Heart left ventricle (tissue), 13 donors: Measurements from ENCODE around the gene ANXA5.

Source experiments
- CTCF ChIP-seq, 12 donors: fragments of 200-600 bp; sonication (generic) in 4 of 12; IDR thresholded peaks; one replicate each; pipeline versions ENCODE4 v1.5.0 to v1.8.0; 2018 to 2022; ENCODE audit warnings: antibody characterized with exemption in 12 of 12, mild to moderate bottlenecking in 5 of 12
- POLR2A ChIP-seq, 2 donors: fragments of 450-650 bp; IDR thresholded peaks; one replicate each; pipeline ENCODE4 v1.6.1; 2017; ENCODE audit warnings: antibody characterized with exemption in 2 of 2, mild to moderate bottlenecking in 2 of 2, moderate library complexity in 2 of 2
- donor health status: ischemic (EF 13 %, LVEDD 7.1; RV severe dilation, severe dysfunction).
- donor health status: DM: no; HTN: yes; CAD: no.
- donor health status: DM: no; HTN: no; CAD: no.
- donor health status: ischemic (EF 25% LVEDD 6.9; RV normal size, moderate dysfunction).
- donor health status: ischemic (EF 25% LVEDD 5.7; RV mildly dilated, moderate dysfunction).
- donor health status: ischemic (EF 35%, LVEDD 5.7; RV mildly dilated, moderate dysfunction).
- donor health status: nonischemic (EF 11% LVEDD 7.7; RV severe dilation, severe dysfunction).
- donor health status: DM: yes; HTN: yes; CAD: no.
- donor health status: PGD.
- donor health status: ischemic (EF 29% LVEDD 5.4; RV normal size, mild dysfunction).
- donor health status: nonischemic (EF 23%, LVEDD 6.1; RV moderate dilation, normal function).

- TF ChIP-seq CTCF (IDR thresholded peaks at IDR 0.05) (no peak), POLR2A (IDR thresholded peaks at IDR 0.05) (no peak)
Measured at GRCh38 chr4:121685257-121685656, 11.5 kb downstream of the ANXA5 start.
